OCI-LY7 (cell line): ENCODE data around the gene MEF2C. TPM values are rescaled to one million over a fixed set of nuclear protein-coding genes. Genes with fewer than 3 reads are reported as not detected.

ENCODE experiments used
- BruUV-seq: library from RNA; stranded (reverse); fragments of 400-500 nt; replicated peaks from 2 replicates; lab custom pipeline; 2021; lab: Mats Ljungman, UMichigan
- CTCF ChIA-PET: fragments of 300-600 bp; sonication (Branson Sonifier 250); formaldehyde crosslinking; loops from one replicate; lab custom pipeline; 2022; ENCODE audit warnings: antibody characterized with exemption; ENCODE audit not compliant: unreplicated experiment; lab: Charles Lee
- POLR2A ChIA-PET: fragments of 300-600 bp; sonication (Branson Sonifier 250); formaldehyde crosslinking; loops from one replicate; lab custom pipeline; 2022; ENCODE audit warnings: antibody characterized with exemption; lab: Charles Lee
- DNase-seq: peaks from one replicate; pipeline ENCODE4 v3.0.0-alpha.2; 2015; ENCODE audit warnings: low spot score
- H2AFZ ChIP-seq: fragments of 200-600 bp; sonication (generic), shearing (Covaris generic); 2 replicates; pipeline ENCODE4 v1.6.1; 2014; ENCODE audit warnings: mild to moderate bottlenecking, antibody characterized with exemption, low read length, moderate library complexity
- H3K27ac ChIP-seq: fragments of 200-600 bp; sonication (generic); 2 replicates; pipeline ENCODE4 v1.5.1; 2014; ENCODE audit warnings: mixed run types, low read depth, mild to moderate bottlenecking, moderate library complexity, low read length, inconsistent platforms; ENCODE audit not compliant: poor library complexity, severe bottlenecking
- H3K36me3 ChIP-seq: fragments of 200-600 bp; sonication (generic); 2 replicates; pipeline ENCODE4 v1.6.1; 2014; ENCODE audit warnings: mild to moderate bottlenecking, antibody characterized with exemption, low read length, moderate library complexity, mixed read lengths; ENCODE audit not compliant: insufficient read depth
- H3K4me1 ChIP-seq: fragments of 200-600 bp; sonication (generic); 2 replicates; pipeline ENCODE4 v1.5.1; 2014; ENCODE audit warnings: mild to moderate bottlenecking, low read length; ENCODE audit not compliant: insufficient read depth, poor library complexity, severe bottlenecking
- H3K4me2 ChIP-seq: fragments of 200-600 bp; sonication (generic); 2 replicates; pipeline ENCODE4 v1.6.1; 2014; ENCODE audit warnings: mild to moderate bottlenecking, low read length
- H3K4me3 ChIP-seq: fragments of 200-600 bp; sonication (generic); 2 replicates; pipeline ENCODE4 v1.5.1; 2014; ENCODE audit warnings: mild to moderate bottlenecking, low read depth, low read length; ENCODE audit not compliant: poor library complexity, severe bottlenecking
- H3K79me2 ChIP-seq: fragments of 200-600 bp; sonication (generic); 2 replicates; pipeline ENCODE4 v1.6.1; 2016; ENCODE audit warnings: low read depth, mild to moderate bottlenecking, low read length, moderate library complexity, mixed read lengths; ENCODE audit not compliant: insufficient read depth
- H3K9me2 ChIP-seq: fragments of 200-600 bp; sonication (generic); 2 replicates; pipeline ENCODE4 v1.6.1; 2016; ENCODE audit warnings: mild to moderate bottlenecking, low read length, mixed read lengths; ENCODE audit not compliant: insufficient read depth
- H3K9me3 ChIP-seq: fragments of 200-600 bp; sonication (generic); 2 replicates; pipeline ENCODE4 v1.6.1; 2014; ENCODE audit warnings: mild to moderate bottlenecking, mixed run types, low read length, mixed read lengths
- H4K20me1 ChIP-seq: fragments of 200-600 bp; sonication (generic); 2 replicates; pipeline ENCODE4 v1.6.1; 2014; ENCODE audit warnings: mild to moderate bottlenecking, antibody characterized with exemption, low read length, moderate library complexity, mixed read lengths; ENCODE audit not compliant: insufficient read depth
- EZH2phosphoT487 ChIP-seq: fragments of 200-600 bp; sonication (generic); IDR thresholded peaks from 2 replicates; pipeline ENCODE4 v1.6.1; 2018; ENCODE audit warnings: low read depth, borderline replicate concordance, mild to moderate bottlenecking, mixed run types, antibody characterized with exemption, low read length, moderate library complexity, mixed read lengths
- intact Hi-C: fragments of 100-400 bp; cut with micrococcal nuclease; formaldehyde crosslinking; loops from one replicate; pipeline ENCODE4 v1.10.0; 2022; ENCODE audit not compliant: unreplicated experiment
- total RNA-seq, 2 experiments: library from RNA; depleted of rRNA in 1 of 2; stranded (reverse); fragments of >200 nt in 1 of 2; shearing (Covaris generic) in 1 of 2; gene quantifications; 2 replicates each; pipeline ENCODE4 v1.2.3, GENCODE V29; 2014 to 2022
- TF ChIP-seq, protein P1 (sequence below): fragments of 200-600 bp; sonication (generic); conservative IDR thresholded peaks from 2 replicates; pipeline ENCODE4 v1.5.1; 2014; ENCODE audit warnings: mild to moderate bottlenecking, antibody characterized with exemption, low read length, moderate library complexity, mixed read lengths

MEF2C gene
- total RNA-seq, 2 experiments from 2014 or later, result 5.5 to 57.6 TPM

DNA sequence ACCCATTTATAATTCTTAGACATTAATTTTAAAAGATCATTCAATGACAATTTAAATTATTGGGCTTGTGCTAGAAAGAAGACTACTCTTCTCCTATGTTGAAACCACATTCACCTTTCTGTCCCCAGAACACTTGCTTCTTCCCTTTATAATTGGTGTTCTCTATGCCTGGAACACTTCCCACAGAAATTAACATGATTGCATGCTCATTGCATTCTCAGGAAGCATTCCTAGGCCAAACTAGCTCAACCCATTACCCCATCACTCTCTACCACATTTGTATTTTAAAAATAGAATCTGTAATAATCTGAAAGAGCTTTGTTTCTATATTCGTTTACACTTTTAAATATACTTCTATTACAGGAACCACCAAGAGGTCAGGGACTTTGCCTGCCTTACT lies 184.7 kb downstream of the MEF2C start:
- ChIA-PET CTCF (no interaction called here), POLR2A (interaction anchor here (0.6 to 1.4 kb wide), 4 partner anchors 11 to 234 kb away, joined by 3 to 5 read pairs (median 4); no protein-coding TSS in a partner anchor)
- no peak overlapping the region for H3K4me3 ChIP-seq
- no peaks in the 10 kb centered on the region for H3K9me2 ChIP-seq
- BruUV-seq, result no TSS peak
- intact Hi-C loops, result no loop called here
- DNase-seq, result no peak
- no peaks in the 10 kb centered on the region for H3K4me1 ChIP-seq
- H4K20me1 ChIP-seq, result no peaks in the 10 kb centered on the region
- H3K9me3 ChIP-seq, result no peaks in the 10 kb centered on the region
- H3K27ac ChIP-seq, result no peak overlapping the region
- TF ChIP-seq EZH2phosphoT487, result no peak
- TF ChIP-seq, protein P1, sequence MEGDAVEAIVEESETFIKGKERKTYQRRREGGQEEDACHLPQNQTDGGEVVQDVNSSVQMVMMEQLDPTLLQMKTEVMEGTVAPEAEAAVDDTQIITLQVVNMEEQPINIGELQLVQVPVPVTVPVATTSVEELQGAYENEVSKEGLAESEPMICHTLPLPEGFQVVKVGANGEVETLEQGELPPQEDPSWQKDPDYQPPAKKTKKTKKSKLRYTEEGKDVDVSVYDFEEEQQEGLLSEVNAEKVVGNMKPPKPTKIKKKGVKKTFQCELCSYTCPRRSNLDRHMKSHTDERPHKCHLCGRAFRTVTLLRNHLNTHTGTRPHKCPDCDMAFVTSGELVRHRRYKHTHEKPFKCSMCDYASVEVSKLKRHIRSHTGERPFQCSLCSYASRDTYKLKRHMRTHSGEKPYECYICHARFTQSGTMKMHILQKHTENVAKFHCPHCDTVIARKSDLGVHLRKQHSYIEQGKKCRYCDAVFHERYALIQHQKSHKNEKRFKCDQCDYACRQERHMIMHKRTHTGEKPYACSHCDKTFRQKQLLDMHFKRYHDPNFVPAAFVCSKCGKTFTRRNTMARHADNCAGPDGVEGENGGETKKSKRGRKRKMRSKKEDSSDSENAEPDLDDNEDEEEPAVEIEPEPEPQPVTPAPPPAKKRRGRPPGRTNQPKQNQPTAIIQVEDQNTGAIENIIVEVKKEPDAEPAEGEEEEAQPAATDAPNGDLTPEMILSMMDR, result no peak
- H3K79me2 ChIP-seq, result no peaks in the 10 kb centered on the region
- no peak overlapping the region for H2AFZ ChIP-seq
- H3K36me3 ChIP-seq, result no peaks in the 10 kb centered on the region
- H3K4me2 ChIP-seq, result no peak overlapping the region

DNA sequence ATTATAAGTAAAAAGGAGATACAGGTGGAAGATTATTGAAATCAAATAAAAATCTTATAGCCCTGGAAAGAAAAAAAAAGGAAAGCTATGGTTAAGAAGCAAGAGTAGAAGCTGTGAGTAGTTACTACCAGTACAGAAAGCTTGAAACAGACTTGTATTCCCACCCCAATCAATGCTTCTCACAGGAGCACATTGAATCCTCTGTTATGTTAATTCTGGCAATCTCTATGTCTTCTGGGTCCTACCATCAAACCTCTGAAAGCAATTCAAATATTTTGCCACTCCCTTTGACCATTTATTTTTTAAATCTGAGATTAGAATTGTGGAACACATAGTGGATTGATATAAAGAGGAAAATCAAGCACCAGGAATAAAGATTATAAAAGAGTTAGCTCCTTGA lies 186.5 kb downstream of the MEF2C start:
- no peak overlapping the region for H2AFZ ChIP-seq
- H3K79me2 ChIP-seq, result no peaks in the 10 kb centered on the region
- H3K27ac ChIP-seq, result no peak overlapping the region
- no peak overlapping the region for H3K4me2 ChIP-seq
- POLR2A ChIA-PET, result interaction anchor here (0.6 to 1.3 kb wide), 7 partner anchors 11 to 678 kb away, joined by 3 read pairs; no protein-coding TSS in a partner anchor
- no peaks in the 10 kb centered on the region for H3K9me2 ChIP-seq
- no peaks in the 10 kb centered on the region for H3K36me3 ChIP-seq
- H3K4me1 ChIP-seq, result no peaks in the 10 kb centered on the region
- no peaks in the 10 kb centered on the region for H3K9me3 ChIP-seq
- no TSS peak for BruUV-seq
- CTCF ChIA-PET, result no interaction called here
- H3K4me3 ChIP-seq, result no peak overlapping the region
- no peak for DNase-seq
- no peaks in the 10 kb centered on the region for H4K20me1 ChIP-seq
- TF ChIP-seq, protein P1, result no peak
- no peak for TF ChIP-seq EZH2phosphoT487
- intact Hi-C loops, result no loop called here

DNA sequence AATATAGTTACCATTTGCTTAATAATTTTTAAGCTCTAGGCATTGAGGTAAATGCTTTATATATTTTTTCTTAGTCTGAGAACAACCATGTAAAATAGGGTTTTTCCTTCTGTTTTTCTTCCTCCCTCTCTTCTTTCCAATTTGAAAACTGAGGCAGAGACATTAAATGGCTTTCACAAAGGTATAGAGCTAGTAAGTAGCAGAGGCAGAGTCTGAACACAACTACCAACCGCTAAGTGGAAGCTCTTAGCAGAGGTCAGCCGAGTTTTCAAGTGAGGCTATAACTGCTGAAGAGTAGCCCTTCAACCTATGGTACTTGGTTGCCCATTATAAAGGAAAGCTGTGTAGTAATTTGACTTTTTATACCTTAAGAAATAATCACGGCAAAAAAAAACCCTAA lies 187.1 kb downstream of the MEF2C start:
- ChIA-PET POLR2A (interaction anchor here (0.6 to 1.3 kb wide), 4 partner anchors 55 to 678 kb away, joined by 3 read pairs; no protein-coding TSS in a partner anchor), CTCF (no interaction called here)
- intact Hi-C loops, result no loop called here
- H3K9me2 ChIP-seq, result no peaks in the 10 kb centered on the region
- no peaks in the 10 kb centered on the region for H3K36me3 ChIP-seq
- no peaks in the 10 kb centered on the region for H3K79me2 ChIP-seq
- no peak overlapping the region for H3K4me3 ChIP-seq
- no peak overlapping the region for H3K27ac ChIP-seq
- H2AFZ ChIP-seq, result no peak overlapping the region
- DNase-seq, result no peak
- H4K20me1 ChIP-seq, result no peaks in the 10 kb centered on the region
- H3K4me1 ChIP-seq, result no peaks in the 10 kb centered on the region
- TF ChIP-seq EZH2phosphoT487, result no peak
- TF ChIP-seq, protein P1, result no peak
- BruUV-seq, result no TSS peak
- H3K9me3 ChIP-seq, result no peaks in the 10 kb centered on the region
- H3K4me2 ChIP-seq, result no peak overlapping the region
